GM12878 (cell line): Measurements from ENCODE around the gene BLNK. TPM values are rescaled to one million over a fixed set of nuclear protein-coding genes. Genes with fewer than 3 reads are reported as not detected.
A peak's percentile ranks its signal among the peaks of the same experiment; 100 is the strongest.

Source experiments
- CEBPB ChIP-seq, 2 experiments: fragments of 150-350 bp in 1 of 2; IDR thresholded peaks; 2 replicates each; pipeline ENCODE4 v1.6.1; 2012 to 2014; ENCODE audit warnings: low read depth in 2 of 2, low read length in 2 of 2, borderline replicate concordance in 1 of 2, inconsistent platforms in 1 of 2
- E2F8 ChIP-seq: fragments of 450-650 bp; IDR thresholded peaks from 2 replicates; pipeline ENCODE4 v1.6.1; 2018; ENCODE audit warnings: mild to moderate bottlenecking, low read depth, moderate library complexity; ENCODE audit not compliant: partially characterized antibody
- E4F1 ChIP-seq: fragments of 450-650 bp; IDR thresholded peaks from 2 replicates; pipeline ENCODE4 v1.6.1; 2018; ENCODE audit warnings: borderline replicate concordance, mild to moderate bottlenecking; ENCODE audit not compliant: partially characterized antibody
- HSF1 ChIP-seq: fragments of 150-350 bp; IDR thresholded peaks from 2 replicates; pipeline ENCODE4 v1.6.1; 2014; ENCODE audit warnings: mild to moderate bottlenecking, low read depth, low read length
- IRF4 ChIP-seq: IDR thresholded peaks from 2 replicates; pipeline ENCODE4 v1.6.1; 2011; ENCODE audit warnings: low read depth, low read length
- MEF2B ChIP-seq: fragments of 450-650 bp; IDR thresholded peaks from 2 replicates; pipeline ENCODE4 v1.6.1; 2018; ENCODE audit warnings: mild to moderate bottlenecking, moderate library complexity; ENCODE audit not compliant: partially characterized antibody, poor library complexity, severe bottlenecking
- MXI1 ChIP-seq: fragments of 150-350 bp; IDR thresholded peaks from 2 replicates; pipeline ENCODE4 v1.6.1; 2011; ENCODE audit warnings: low read depth, mild to moderate bottlenecking, inconsistent platforms, low read length, improper control_type of control experiment
- NR2C2 ChIP-seq: IDR thresholded peaks from 2 replicates; pipeline ENCODE4 v1.6.1; 2011; ENCODE audit warnings: borderline replicate concordance, low read depth; ENCODE audit not compliant: control insufficient read depth, insufficient read length
- PBX3 ChIP-seq: IDR thresholded peaks from 2 replicates; pipeline ENCODE4 v1.6.1; 2011; ENCODE audit warnings: mild to moderate bottlenecking, low read depth, low read length, moderate library complexity; ENCODE audit not compliant: insufficient replicate concordance
- RCOR1 ChIP-seq: conservative IDR thresholded peaks from 2 replicates; pipeline ENCODE4 v1.6.1; 2012; ENCODE audit warnings: low read depth, low read length, improper control_type of control experiment
- SMAD1 ChIP-seq: fragments of 450-650 bp; IDR thresholded peaks from 2 replicates; pipeline ENCODE4 v1.6.1; 2018; ENCODE audit warnings: mild to moderate bottlenecking, low read depth; ENCODE audit not compliant: partially characterized antibody
- SUPT20H ChIP-seq: IDR thresholded peaks from 2 replicates; pipeline ENCODE4 v1.6.1; 2011; ENCODE audit warnings: low read depth, mild to moderate bottlenecking, low read length, moderate library complexity, borderline replicate concordance; ENCODE audit not compliant: control insufficient read depth
- ZBTB11 ChIP-seq: fragments of 450-650 bp; formaldehyde crosslinking; IDR thresholded peaks from 2 replicates; pipeline ENCODE4 v1.5.0; 2022; ENCODE audit warnings: mild to moderate bottlenecking, missing genetic modification characterization
- ZNF217 ChIP-seq: fragments of 450-650 bp; IDR thresholded peaks from 2 replicates; pipeline ENCODE4 v1.6.1; 2017; ENCODE audit warnings: antibody characterized with exemption, mild to moderate bottlenecking
- polyA plus RNA-seq, 11 experiments: library from polyadenylated mRNA; depleted of rRNA in 4 of 11; unstranded in 6 of 11; stranded (reverse) in 5 of 11; fragments of >200 nt; fragmentation: Nextera tagmentation in 4 of 11; fragmentation: Illumina TruSeq in 1 of 11; extraction: Ambion mirVana in 4 of 11; extraction: Trizol in 1 of 11; gene quantifications; 1 replicate in 1 of 11; 2 replicates in 10 of 11; pipeline versions ENCODE4 v1.2.1 to v1.2.3, GENCODE V29; 2011 to 2016; ENCODE audit warnings: inconsistent platforms in 2 of 11, missing spikeins in 2 of 11, low read depth in 1 of 11
- total RNA-seq, 4 experiments: library from RNA; depleted of rRNA in 3 of 4; stranded (reverse); fragments of >200 nt in 3 of 4; fragmentation: Illumina TruSeq in 1 of 4; extraction: Trizol in 1 of 4; gene quantifications; 2 replicates each; pipeline versions ENCODE4 v1.2.1 to v1.2.3, GENCODE V29; 2013 to 2021

Gene BLNK
- total and polyA plus RNA-seq, 10 of the 15 experiments (the other 5 are each of a cell fraction or from before 2014, with no cell fraction given) = 79.5 to 201 (median 139) TPM

GRCh38 chr10:96272316-96273280, 1.2 kb upstream of the BLNK start (continued):
- no peak for TF ChIP-seq ZBTB11 (CRISPR knock-in tag)
- peak; percentile 20 for TF ChIP-seq SMAD1
- TF ChIP-seq NR2C2 = no peak
- no peak for TF ChIP-seq PBX3
- no peak for TF ChIP-seq SUPT20H
- TF ChIP-seq MXI1 = no peak
- no peak for TF ChIP-seq E4F1
- TF ChIP-seq RCOR1 = no peak
- no peak for TF ChIP-seq IRF4
- no peak for TF ChIP-seq CEBPB (IDR thresholded peaks at IDR 0.05; ENCODE audit: borderline replicate concordance in 1 of 2, low read depth in 2 of 2, low read length in 2 of 2)
- no peak for TF ChIP-seq MEF2B
- TF ChIP-seq HSF1 = no peak
- TF ChIP-seq E2F8 = no peak
- TF ChIP-seq ZNF217 = no peak
